IPS-NIHi7 (cell line): ENCODE data around the gene TLE2.
"Not testable (repeated sequence)": the region's sequence is repeated elsewhere in the genome, so short reads cannot be mapped to it uniquely, and the experiment has no call there.

Experiments used
- DNase-seq: peaks from one replicate; pipeline ENCODE4 v3.0.0; 2012; ENCODE audit warnings: mixed read lengths; ENCODE audit errors: extremely low spot score

TLE2 gene

GRCh38 chr19:3038214-3038613, 9.1 kb upstream of the TLE2 start:
- no peak for DNase-seq

GRCh38 chr19:3036977-3037544, 8.0 kb upstream of the TLE2 start:
- not testable (repeated sequence) for DNase-seq

- DNase-seq: peak; percentile 89
These were observed 7.3 kb upstream of the TLE2 start for GRCh38 chr19:3036119-3036976.

- DNase-seq: peak; percentile 100
These were observed 6.5 kb upstream of the TLE2 start for GRCh38 chr19:3035542-3036118.

- no peak for DNase-seq
These were observed 5.8 kb upstream of the TLE2 start for GRCh38 chr19:3034656-3035541.

- DNase-seq: no peak
These were observed 5.3 kb upstream of the TLE2 start for GRCh38 chr19:3034406-3034655.

- DNase-seq: no peak
These were observed 4.7 kb upstream of the TLE2 start for GRCh38 chr19:3033595-3034405.

GRCh38 chr19:3031607-3031867, 2.5 kb upstream of the TLE2 start:
- DNase-seq: no peak

- peak; percentile 53 for DNase-seq
These were observed 595 bp downstream of the TLE2 start for GRCh38 chr19:3028305-3029064.

- DNase-seq: no peak
These were observed 1.1 kb downstream of the TLE2 start for GRCh38 chr19:3027981-3028304.

GRCh38 chr19:3027292-3027691, 1.8 kb downstream of the TLE2 start:
- DNase-seq: no peak

GRCh38 chr19:3026768-3027167, 2.3 kb downstream of the TLE2 start:
- no peak for DNase-seq

GRCh38 chr19:3025549-3025886, 3.6 kb downstream of the TLE2 start:
- DNase-seq: no peak

GRCh38 chr19:3024870-3025548, 4.1 kb downstream of the TLE2 start:
- DNase-seq: peak; percentile 66

GRCh38 chr19:3024509-3024869, 4.6 kb downstream of the TLE2 start:
- DNase-seq: no peak

GRCh38 chr19:3020321-3020960, 8.6 kb downstream of the TLE2 start:
- DNase-seq: no peak

- DNase-seq: no peak
These were observed 9.7 kb downstream of the TLE2 start for GRCh38 chr19:3019211-3019854.

- DNase-seq: no peak
These were observed 11.2 kb downstream of the TLE2 start for GRCh38 chr19:3017923-3018322.

- no peak for DNase-seq
These were observed 13.7 kb downstream of the TLE2 start for GRCh38 chr19:3015126-3016057.
